GM23338 (cell line): ENCODE measurements around the gene PAGE1.

Experiments used
- CREB1 ChIP-seq: fragments of 250-450 bp; sonication (Bioruptor Pico); IDR thresholded peaks from 2 replicates; pipeline ENCODE4 v1.5.0; 2020; ENCODE audit warnings: low read depth, mild to moderate bottlenecking, moderate library complexity
- CTCF ChIP-seq, 2 experiments: fragments of 200-600 bp in 1 of 2; sonication (generic) in 1 of 2; conservative IDR thresholded peaks; 2 replicates each; pipeline versions ENCODE4 v1.5.1 to v1.6.1; 2016 to 2017; ENCODE audit warnings: antibody characterized with exemption in 2 of 2, low read depth in 2 of 2, mild to moderate bottlenecking in 2 of 2, moderate library complexity in 1 of 2
- ETS1 ChIP-seq: IDR thresholded peaks from 2 replicates; pipeline ENCODE4 v1.6.1; 2016; ENCODE audit warnings: antibody characterized with exemption
- EZH2 ChIP-seq: fragments of 200-600 bp; sonication (generic); IDR thresholded peaks from one replicate; pipeline ENCODE4 v1.8.0; 2017; ENCODE audit warnings: antibody characterized with exemption, mild to moderate bottlenecking, low read depth; ENCODE audit not compliant: unreplicated experiment
- EZH2phosphoT487 ChIP-seq: fragments of 200-600 bp; sonication (generic); IDR thresholded peaks from one replicate; pipeline ENCODE4 v1.8.1; 2018; ENCODE audit warnings: antibody characterized with exemption; ENCODE audit not compliant: unreplicated experiment
- JUNB ChIP-seq: IDR thresholded peaks from one replicate; pipeline ENCODE4 v1.6.1; 2016; ENCODE audit warnings: antibody characterized with exemption; ENCODE audit not compliant: unreplicated experiment
- POLR2AphosphoS5 ChIP-seq: IDR thresholded peaks from 2 replicates; pipeline ENCODE4 v1.6.1; 2016; ENCODE audit warnings: antibody characterized with exemption, low read depth
- REST ChIP-seq: IDR thresholded peaks from one replicate; pipeline ENCODE4 v1.6.1; 2018; ENCODE audit warnings: antibody characterized with exemption; ENCODE audit not compliant: unreplicated experiment
- STAT1 ChIP-seq: IDR thresholded peaks from one replicate; pipeline ENCODE4 v1.6.1; 2016; ENCODE audit warnings: antibody characterized with exemption; ENCODE audit not compliant: unreplicated experiment

- no peak for TF ChIP-seq CTCF (conservative IDR thresholded peaks at IDR 0.05; ENCODE audit: low read depth in 2 of 2)
- no peak for TF ChIP-seq JUNB
- TF ChIP-seq POLR2AphosphoS5, result no peak
- no peak for TF ChIP-seq REST
- TF ChIP-seq CREB1 (CRISPR knock-in tag), result no peak
- no peak for TF ChIP-seq ETS1
- TF ChIP-seq EZH2phosphoT487, result no peak
- TF ChIP-seq EZH2, result no peak
- TF ChIP-seq STAT1, result no peak
These were observed 6.1 kb upstream of the PAGE1 start for GRCh38 chrX:49701933-49702332.
